K562 (cell line): ENCODE results near the gene LPCAT3. TPM values are rescaled to one million over a fixed set of nuclear protein-coding genes. Genes with fewer than 3 reads are reported as not detected.
A peak's percentile ranks its signal among the peaks of the same experiment; 100 is the strongest.

Experiments used
- CXXC5 ChIP-seq: fragments of 250-450 bp; sonication (Bioruptor Pico); IDR thresholded peaks from 2 replicates; pipeline ENCODE4 v1.8.0; 2022; ENCODE audit warnings: inconsistent platforms, mild to moderate bottlenecking, moderate library complexity
- ESRRA ChIP-seq: fragments of 450-650 bp; IDR thresholded peaks from 2 replicates; pipeline ENCODE4 v1.6.1; 2014; ENCODE audit warnings: low read depth, mild to moderate bottlenecking, moderate library complexity, borderline replicate concordance
- HNRNPLL ChIP-seq: fragments of 200-400 bp; formaldehyde crosslinking; IDR thresholded peaks from 2 replicates; pipeline ENCODE4 v1.6.1; 2017; ENCODE audit warnings: low read length, low read depth, mild to moderate bottlenecking; ENCODE audit not compliant: poor library complexity, severe bottlenecking
- MAZ ChIP-seq, 2 experiments: fragments of 450-650 bp in 1 of 2; sonication (generic) in 1 of 2; formaldehyde crosslinking; IDR thresholded peaks in 1 of 2; conservative IDR thresholded peaks in 1 of 2; 2 replicates each; pipeline versions ENCODE4 v1.4.0 to v1.5.0; 2020; ENCODE audit warnings: mild to moderate bottlenecking in 1 of 2, missing genetic modification reagents in 1 of 2
- MLLT1 ChIP-seq, 2 experiments: fragments of 450-650 bp; IDR thresholded peaks; 2 replicates each; pipeline ENCODE4 v1.6.1; 2016
- NFYB ChIP-seq: IDR thresholded peaks from 2 replicates; pipeline ENCODE4 v1.6.1; 2011; ENCODE audit warnings: mild to moderate bottlenecking, moderate library complexity; ENCODE audit not compliant: insufficient read length; ENCODE audit errors: extremely low read depth
- NR2C2 ChIP-seq, 2 experiments: fragments of 200-800 bp in 1 of 2; sonication (Bioruptor generic) in 1 of 2; sonication (generic) in 1 of 2; formaldehyde crosslinking in 1 of 2; IDR thresholded peaks; 2 replicates each; pipeline versions ENCODE4 v1.6.1 to v1.8.0; 2016 to 2022; ENCODE audit warnings: mild to moderate bottlenecking in 1 of 2, missing compliant biosample characterization in 1 of 2, missing genetic modification characterization in 1 of 2, missing genetic modification reagents in 1 of 2
- RFX5 ChIP-seq: IDR thresholded peaks from 2 replicates; pipeline ENCODE4 v1.6.1; 2011; ENCODE audit warnings: low read depth, mild to moderate bottlenecking, improper control_type of control experiment, low read length
- SETDB1 ChIP-seq: IDR thresholded peaks from one replicate; pipeline ENCODE4 v1.6.1; 2012; ENCODE audit warnings: low read length, control low read depth, inconsistent platforms
- SIN3A ChIP-seq, 2 experiments: fragments of 150-350 bp in 1 of 2; IDR thresholded peaks; 2 replicates each; pipeline ENCODE4 v1.6.1; 2011 to 2016; ENCODE audit warnings: borderline replicate concordance in 2 of 2, low read depth in 2 of 2, low read length in 2 of 2, mild to moderate bottlenecking in 2 of 2, moderate library complexity in 2 of 2; ENCODE audit not compliant: control insufficient read depth in 1 of 2
- SNAPC5 ChIP-seq: fragments of 250-450 bp; sonication (Bioruptor Pico); IDR thresholded peaks from 2 replicates; pipeline ENCODE4 v1.8.0; 2021; ENCODE audit warnings: moderate library complexity, mild to moderate bottlenecking, inconsistent platforms
- THRB ChIP-seq: fragments of 450-650 bp; formaldehyde crosslinking; conservative IDR thresholded peaks from 2 replicates; pipeline ENCODE4 v1.4.0; 2022; ENCODE audit warnings: mild to moderate bottlenecking, missing genetic modification characterization
- ZNF124 ChIP-seq: sonication (generic); formaldehyde crosslinking; IDR thresholded peaks from 2 replicates; pipeline ENCODE4 v1.8.1; 2022; ENCODE audit warnings: missing genetic modification reagents
- ZNF639 ChIP-seq, 2 experiments: fragments of 200-800 bp in 1 of 2; sonication (Bioruptor generic) in 1 of 2; sonication (generic) in 1 of 2; formaldehyde crosslinking in 1 of 2; IDR thresholded peaks in 1 of 2; conservative IDR thresholded peaks in 1 of 2; 2 replicates each; pipeline versions ENCODE4 v1.5.0 to v1.6.1; 2016 to 2020; ENCODE audit warnings: missing compliant biosample characterization in 1 of 2, missing genetic modification characterization in 1 of 2, missing genetic modification reagents in 1 of 2
- ZNF766 ChIP-seq: fragments of 200-800 bp; sonication (Bioruptor generic); conservative IDR thresholded peaks from 2 replicates; pipeline ENCODE4 v1.6.1; 2016; ENCODE audit warnings: missing genetic modification characterization, missing compliant biosample characterization
- polyA plus RNA-seq, 8 experiments: library from polyadenylated mRNA; depleted of rRNA in 4 of 8; stranded (reverse) in 5 of 8; unstranded in 3 of 8; fragments of >200 nt; fragmentation: Nextera tagmentation in 2 of 8; fragmentation: Illumina TruSeq in 1 of 8; extraction: Ambion mirVana in 2 of 8; extraction: Trizol in 1 of 8; gene quantifications; 2 replicates each; pipeline versions ENCODE4 v1.2.1 to v1.2.3, GENCODE V29; 2011 to 2014; ENCODE audit warnings: inconsistent platforms in 1 of 8, missing spikeins in 1 of 8
- total RNA-seq, 7 experiments: library from RNA; depleted of rRNA in 6 of 7; stranded (reverse); fragments of >200 nt in 6 of 7; fragmentation: Illumina TruSeq in 2 of 7; extraction: Trizol in 2 of 7; gene quantifications; 2 replicates each; pipeline versions ENCODE4 v1.2.1 to v1.2.3, GENCODE V29; 2011 to 2021; ENCODE audit warnings: low replicate concordance in 1 of 7

The LPCAT3 gene
- total and polyA plus RNA-seq, 9 of the 15 experiments (the other 6 are each of a cell fraction or from before 2014, with no cell fraction given): 4.9 to 52.5 (median 25.3) TPM

GRCh38 chr12:7018350-7019042, at the start of gene LPCAT3 (continued):
- TF ChIP-seq NFYB (peak; percentile 33), ZNF124 (CRISPR knock-in tag) (no peak), MAZ (CRISPR knock-in tag; conservative IDR thresholded peaks at IDR 0.05 in 1 of 2, IDR thresholded peaks at IDR 0.05 in 1 of 2) (peak; percentile 62 to 67; a peak in 3 of 4 replicates), RFX5 (peak; percentile 21; the same call in 1 of the 2 replicates), NR2C2 (CRISPR knock-in tag; IDR thresholded peaks at IDR 0.05) (no peak), NR2C2 (tag; IDR thresholded peaks at IDR 0.05) (peak; percentile 73), SETDB1 (no peak), SNAPC5 (CRISPR knock-in tag) (no peak), SIN3A (IDR thresholded peaks at IDR 0.05; ENCODE audit: borderline replicate concordance in 2 of 2, control insufficient read depth in 1 of 2, low read depth in 2 of 2, low read length in 2 of 2) (peak; percentile 15 to 41; a peak in 1 of 4 replicates), HNRNPLL (peak; percentile 59), THRB (no peak), MLLT1 (IDR thresholded peaks at IDR 0.05) (no peak), CXXC5 (peak; percentile 84), ZNF639 (CRISPR knock-in tag; conservative IDR thresholded peaks at IDR 0.05 in 1 of 2, IDR thresholded peaks at IDR 0.05 in 1 of 2) (0 out of 4 replicates have a peak, but pooled peaks of 1 of the 2 experiments have one; percentile 49), ZNF766 (CRISPR knock-in tag) (no peak), ESRRA (peak; percentile 38; the same call in 1 of the 2 replicates)
